GM13977 (cell line): Measurements from ENCODE around the gene RFC5.
A peak's percentile ranks its signal among the peaks of the same experiment; 100 is the strongest.

Source experiments
- DNase-seq: peaks from one replicate; pipeline ENCODE4 v3.0.0; 2012; ENCODE audit warnings: low spot score
- CTCF ChIP-seq: IDR thresholded peaks from 2 replicates; pipeline ENCODE4 v1.5.1; 2012; ENCODE audit warnings: mild to moderate bottlenecking, control low read depth; ENCODE audit not compliant: insufficient read depth; ENCODE audit errors: extremely low read depth, missing control alignments
- in situ Hi-C: fragments of 300-500 bp; cut with MboI; formaldehyde crosslinking; loops from one replicate; pipeline ENCODE4 v1.12.0; 2022; ENCODE audit warnings: low sequenced_read_pairs, low pct_unique_long_range_greater_than_20kb, mixed read lengths, inconsistent platforms; ENCODE audit not compliant: unreplicated experiment

RFC5 gene

DNA sequence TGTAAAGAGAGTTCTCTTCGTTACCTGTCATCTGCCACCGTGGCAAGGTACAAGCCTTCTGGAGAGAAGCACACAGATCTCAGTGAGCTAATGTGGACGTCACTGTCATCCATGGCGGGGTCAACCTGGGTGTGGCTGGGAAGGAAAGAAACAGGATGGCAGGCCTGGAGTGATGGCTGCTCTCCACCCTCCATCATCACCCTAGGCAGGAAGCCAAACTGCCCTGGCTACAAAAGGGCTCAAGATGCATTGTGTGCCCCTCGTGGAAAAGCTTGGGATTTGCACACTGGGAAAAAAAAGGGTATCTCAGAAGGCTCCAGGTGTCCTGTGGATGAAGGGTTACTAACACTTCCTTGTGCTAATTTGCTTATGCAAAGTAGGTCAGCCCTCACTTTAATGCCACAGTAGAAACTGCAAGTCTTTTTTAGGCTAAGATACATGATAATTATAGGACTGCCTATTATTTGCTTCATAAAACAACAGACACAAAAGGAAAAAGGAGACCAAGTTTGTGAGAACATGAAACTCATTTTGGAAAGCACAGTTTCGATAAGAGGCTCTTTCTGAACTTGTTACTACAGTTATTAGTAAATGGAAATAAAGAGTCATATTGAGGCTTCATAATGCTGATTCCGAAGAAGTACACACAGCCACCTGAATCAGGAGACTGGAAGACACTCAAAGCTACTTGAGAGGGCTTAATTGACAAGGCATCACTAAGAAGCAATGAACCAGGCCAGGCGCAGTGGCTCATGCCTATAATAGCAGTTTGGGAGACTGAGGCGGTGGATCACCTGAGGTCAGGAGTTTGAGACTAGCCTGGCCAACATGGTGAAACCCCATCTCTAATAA lies 18.9 kb downstream of the RFC5 start:
- peak; percentile 70 for DNase-seq
- in situ Hi-C loops: no loop called here
- peak; percentile 8 for TF ChIP-seq CTCF

- TF ChIP-seq CTCF: no peak
- in situ Hi-C loops: no loop called here
- no peak for DNase-seq
These were observed 20.3 kb downstream of the RFC5 start for GRCh38 chr12:118036672-118037411.

DNA sequence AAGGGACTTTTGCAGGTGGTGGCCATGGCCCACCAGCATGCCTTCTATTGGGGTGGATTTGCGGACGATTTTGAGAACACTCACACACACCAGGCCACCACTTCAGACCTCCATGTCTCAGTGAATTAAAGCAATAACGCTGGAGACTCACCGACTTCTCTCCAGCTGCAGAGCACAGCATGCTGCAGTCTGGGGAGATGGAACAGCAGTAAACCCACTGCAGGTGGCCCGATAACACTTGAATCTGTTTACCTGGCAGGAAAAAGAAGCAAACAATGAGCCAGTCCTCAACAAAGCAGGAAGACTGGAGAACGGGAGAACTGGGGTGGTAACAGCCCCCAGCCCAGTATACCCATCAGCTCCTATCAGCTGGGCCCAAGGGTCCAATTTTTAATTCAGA lies 21.6 kb downstream of the RFC5 start:
- in situ Hi-C loops: no loop called here
- DNase-seq: no peak
- TF ChIP-seq CTCF: no peak

DNA sequence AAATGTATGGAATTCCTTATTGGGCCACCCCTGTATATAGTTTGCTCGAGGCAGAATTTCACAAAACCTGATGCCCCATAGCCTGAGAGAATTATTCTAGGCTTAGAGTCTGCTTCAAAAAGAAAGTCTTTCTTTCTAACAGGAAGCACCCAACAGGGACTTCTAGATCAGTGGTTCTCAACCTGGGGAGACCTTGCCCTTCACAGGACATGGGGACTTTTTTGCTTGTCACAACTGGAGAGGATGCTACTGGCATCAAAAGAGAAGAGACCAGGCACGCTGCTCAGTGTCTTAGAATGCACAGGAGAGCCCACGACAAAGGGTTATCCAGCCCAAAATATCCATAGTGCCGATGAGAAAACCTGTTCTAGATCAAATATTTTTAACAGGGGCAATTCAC lies 25.6 kb downstream of the RFC5 start:
- no peak for TF ChIP-seq CTCF
- DNase-seq: no peak
- in situ Hi-C loops: no loop called here

GRCh38 chr12:118044075-118044474 lies 27.6 kb downstream of the RFC5 start:
- in situ Hi-C loops: no loop called here
- no peak for TF ChIP-seq CTCF
- no peak for DNase-seq

- TF ChIP-seq CTCF: no peak
- no peak for DNase-seq
These were observed 28.1 kb downstream of the RFC5 start for GRCh38 chr12:118044577-118044976.

More at GRCh38 chr12:118044577-118044976, 28.1 kb downstream of the RFC5 start:
- in situ Hi-C loops: no loop called here
